D721Med (cell line): ENCODE measurements around the gene CACNA1F.

ENCODE experiments used
- DNase-seq: peaks from one replicate; pipeline ENCODE4 v3.0.0; 2011; ENCODE audit warnings: low spot score; ENCODE audit not compliant: insufficient read length
- FAIRE-seq: peaks from 2 replicates; lab custom pipeline; 2011; peaks lifted over from hg19 to GRCh38; lab: Jason Lieb, UNC
- CTCF ChIP-seq: IDR thresholded peaks from 2 replicates; pipeline ENCODE4 v1.5.1; 2012; ENCODE audit warnings: mild to moderate bottlenecking, control low read depth; ENCODE audit not compliant: insufficient read depth; ENCODE audit errors: missing control alignments

CACNA1F gene

GRCh38 chrX:49167740-49168108, 65.4 kb downstream of the CACNA1F start:
- no peak for TF ChIP-seq CTCF
- DNase-seq (no peak), FAIRE-seq (no peak)

GRCh38 chrX:49166914-49167739, 66.0 kb downstream of the CACNA1F start:
- DNase-seq = no peak
- no peak for FAIRE-seq

GRCh38 chrX:49165901-49166881, 66.9 kb downstream of the CACNA1F start:
- no peak for TF ChIP-seq CTCF
- no peak for DNase-seq
- no peak for FAIRE-seq

More at GRCh38 chrX:49166914-49167739, 66.0 kb downstream of the CACNA1F start:
- no peak for TF ChIP-seq CTCF

GRCh38 chrX:49164589-49165360, 68.4 kb downstream of the CACNA1F start:
- DNase-seq (no peak), FAIRE-seq (no peak)
- no peak for TF ChIP-seq CTCF

- peak; percentile 50 for TF ChIP-seq CTCF
- FAIRE-seq (no peak), DNase-seq (peak; percentile 75)
These were observed 69.4 kb downstream of the CACNA1F start for GRCh38 chrX:49163555-49164419.

GRCh38 chrX:49162620-49163019, 70.5 kb downstream of the CACNA1F start, which contains the start of gene MAGIX:
Gene MAGIX (plus strand): TSS chrX:49162758. CDS start chrX:49162890, 132 bp downstream.
- FAIRE-seq = no peak
- no peak for DNase-seq
- no peak for TF ChIP-seq CTCF
